ENCODE data around the gene XPA. TPM values are rescaled to one million over a fixed set of nuclear protein-coding genes. Genes with fewer than 3 reads are reported as not detected.
A peak's percentile ranks its signal among the peaks of the same experiment; 100 is the strongest.

Gene XPA
- total and polyA plus RNA-seq, 2 of the 13 experiments (the other 11 are each of a cell fraction or from before 2014, with no cell fraction given) = 2.3 to 15.2 TPM

DNA sequence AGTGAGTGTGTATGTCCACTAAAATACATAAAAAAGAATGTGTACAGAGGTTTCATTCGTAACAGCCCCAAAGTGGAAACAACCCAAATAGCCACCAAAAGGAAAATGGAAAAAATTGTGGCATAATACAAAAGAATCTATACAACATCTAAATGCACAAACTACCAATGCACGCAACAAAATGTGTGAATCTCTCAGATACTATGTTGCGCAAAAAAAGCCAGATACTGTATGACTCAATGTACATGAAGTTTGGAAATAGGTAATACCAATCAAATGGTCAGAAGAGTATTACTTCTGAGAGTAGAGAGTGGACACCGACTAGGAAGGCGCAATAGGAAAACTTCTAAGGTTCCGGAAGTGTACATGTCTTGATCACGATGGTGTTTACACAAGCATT, 2.4 kb downstream of the XPA start:
- peaks cover 53% of the 10 kb centered on the region for H3K4me1 ChIP-seq (ENCODE audit: insufficient read depth, low read length)
- peaks cover 34% of the 10 kb centered on the region for H3K79me2 ChIP-seq (ENCODE audit: insufficient read depth, low read length)
- POLR2A ChIA-PET = interaction anchor here (2.8 kb wide), 1 partner anchor 62 kb away, joined by 20 read pairs; the partner anchor contains the start of genes NCBP1 and TSTD2
- ATAC-seq = no peak
- H3K9me3 ChIP-seq (ENCODE audit: low read length) = no peaks in the 10 kb centered on the region
- no peak for FAIRE-seq
- TF ChIP-seq CEBPB (IDR thresholded peaks at IDR 0.05; ENCODE audit: borderline replicate concordance, low read depth, low read length) (peak; percentile 39; the same call in 1 of the 2 replicates), ZNF776 (CRISPR knock-in tag; IDR thresholded peaks at IDR 0.05) (no peak), TRIM24 (CRISPR knock-in tag; IDR thresholded peaks at IDR 0.05) (no peak), ZFP62 (CRISPR knock-in tag; IDR thresholded peaks at IDR 0.05) (no peak), PRMT3 (CRISPR knock-in tag; IDR thresholded peaks at IDR 0.05; ENCODE audit: borderline replicate concordance, low read depth) (no peak)
- TF ChIP-seq, protein P1, sequence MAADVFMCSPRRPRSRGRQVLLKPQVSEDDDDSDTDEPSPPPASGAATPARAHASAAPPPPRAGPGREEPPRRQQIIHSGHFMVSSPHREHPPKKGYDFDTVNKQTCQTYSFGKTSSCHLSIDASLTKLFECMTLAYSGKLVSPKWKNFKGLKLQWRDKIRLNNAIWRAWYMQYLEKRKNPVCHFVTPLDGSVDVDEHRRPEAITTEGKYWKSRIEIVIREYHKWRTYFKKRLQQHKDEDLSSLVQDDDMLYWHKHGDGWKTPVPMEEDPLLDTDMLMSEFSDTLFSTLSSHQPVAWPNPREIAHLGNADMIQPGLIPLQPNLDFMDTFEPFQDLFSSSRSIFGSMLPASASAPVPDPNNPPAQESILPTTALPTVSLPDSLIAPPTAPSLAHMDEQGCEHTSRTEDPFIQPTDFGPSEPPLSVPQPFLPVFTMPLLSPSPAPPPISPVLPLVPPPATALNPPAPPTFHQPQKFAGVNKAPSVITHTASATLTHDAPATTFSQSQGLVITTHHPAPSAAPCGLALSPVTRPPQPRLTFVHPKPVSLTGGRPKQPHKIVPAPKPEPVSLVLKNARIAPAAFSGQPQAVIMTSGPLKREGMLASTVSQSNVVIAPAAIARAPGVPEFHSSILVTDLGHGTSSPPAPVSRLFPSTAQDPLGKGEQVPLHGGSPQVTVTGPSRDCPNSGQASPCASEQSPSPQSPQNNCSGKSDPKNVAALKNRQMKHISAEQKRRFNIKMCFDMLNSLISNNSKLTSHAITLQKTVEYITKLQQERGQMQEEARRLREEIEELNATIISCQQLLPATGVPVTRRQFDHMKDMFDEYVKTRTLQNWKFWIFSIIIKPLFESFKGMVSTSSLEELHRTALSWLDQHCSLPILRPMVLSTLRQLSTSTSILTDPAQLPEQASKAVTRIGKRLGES (CRISPR knock-in tag; IDR thresholded peaks at IDR 0.05; ENCODE audit: borderline replicate concordance) = no peak
- H3K36me3 ChIP-seq (replicated peaks in 1 of 2; ENCODE audit: control insufficient read depth in 1 of 2, insufficient read depth in 2 of 2, low read length in 2 of 2) = peaks cover 8 to 11% of the 10 kb centered on the region in 2 experiments; a peak in 4 of 5 replicates
- intact Hi-C loops (cut with micrococcal nuclease; ENCODE audit: unreplicated experiment) = no loop called here
- no peaks in the 10 kb centered on the region for H4K20me1 ChIP-seq (ENCODE audit: insufficient read depth, low read length)
- DNase-seq (ENCODE audit: low spot score) = no peak
- no peak overlapping the region for H3K9ac ChIP-seq (ENCODE audit: insufficient read depth, low read depth, low read length)
- 93% methylated on average over 7 of the region's 7 CpGs for WGBS (ENCODE audit: low lambda C conversion rate)
- BruUV-seq (replicated peaks) = no TSS peak
- CTCF ChIA-PET (ENCODE audit: low intra/inter-chr PET ratio, low total read pairs) = no interaction called here
- peak overlapping the region; percentile 81 for H3K4me2 ChIP-seq (ENCODE audit: low read depth, low read length)
- H3K4me3 ChIP-seq (replicated peaks in 1 of 3; ENCODE audit: insufficient read depth in 1 of 3, low read depth in 2 of 3, low read length in 3 of 3) = peak overlapping the region in 2 of 3 experiments; percentile 83 to 85; a peak in 2 of 6 replicates
- H3K27ac ChIP-seq (ENCODE audit: extremely low read length, insufficient read depth, low read length) = no peak overlapping the region
- no peak overlapping the region for H2AFZ ChIP-seq (ENCODE audit: low read length)
- no peaks in the 10 kb centered on the region for H3K27me3 ChIP-seq (ENCODE audit: control insufficient read depth in 1 of 2, insufficient read depth in 2 of 2, low read length in 2 of 2)
- in situ Hi-C loops (cut with HindIII; ENCODE audit: extremely low pct_ligation_motif_present, low pct_unique_long_range_greater_than_20kb) = no loop called here

Measured in HepG2 (cell line).